ENCODE data around the gene USP9X. TPM values are rescaled to one million over a fixed set of nuclear protein-coding genes. Genes with fewer than 3 reads are reported as not detected.

Gene USP9X
- total and polyA plus RNA-seq, 2 donors (not counting 3 experiments of a cell fraction or from before 2014, with no cell fraction given), result 13.7 to 66.8 TPM

- H3K36me3 ChIP-seq (ENCODE audit: control insufficient read depth in 2 of 2, extremely low read depth in 1 of 2, insufficient read depth in 2 of 2, low read length in 2 of 2), result peaks cover 0 to 2% of the 10 kb centered on the region in 2 experiments
- FAIRE-seq, result no peak
Observed at GRCh38 chrX:41209853-41210252, 124.6 kb downstream of the USP9X start.

More at GRCh38 chrX:41209853-41210252, 124.6 kb downstream of the USP9X start:
- H3K27ac ChIP-seq (ENCODE audit: insufficient read depth, low read depth, low read length), result no peak overlapping the region
- BruUV-seq (replicated peaks), result no TSS peak
- no peaks in the 10 kb centered on the region for H3K79me2 ChIP-seq (ENCODE audit: control insufficient read depth, insufficient read depth, low read length)
- no peaks in the 10 kb centered on the region for H3K27me3 ChIP-seq (ENCODE audit: control insufficient read depth in 2 of 2, insufficient read depth in 2 of 2, low read length in 2 of 2)
- no peak overlapping the region for H3K4me2 ChIP-seq (ENCODE audit: insufficient read depth, low read length)
- H3K9me1 ChIP-seq (replicated peaks; ENCODE audit: control insufficient read depth, extremely low read depth, insufficient read depth, low read length), result no peaks in the 10 kb centered on the region
- H4K20me1 ChIP-seq (replicated peaks; ENCODE audit: control insufficient read depth, extremely low read depth, insufficient read depth, low read length), result no peaks in the 10 kb centered on the region
- H3K4me3 ChIP-seq (replicated peaks in 1 of 3; ENCODE audit: insufficient read depth in 1 of 3, low read depth in 1 of 3, low read length in 3 of 3), result no peak overlapping the region
- no peak overlapping the region for H2AFZ ChIP-seq (ENCODE audit: low read depth, low read length)
- CTCF ChIA-PET, result no interaction called here
- no peak for DNase-seq (ENCODE audit: low read depth, low spot score)
- H3K9me3 ChIP-seq (replicated peaks; ENCODE audit: control insufficient read depth, insufficient read depth, low read length), result no peaks in the 10 kb centered on the region
- dilution Hi-C loops (cut with MboI; ENCODE audit: extremely low pct_ligation_motif_present, low sequenced_read_pairs) (no loop called here), intact Hi-C loops (cut with micrococcal nuclease) (no loop called here)
- no peak overlapping the region for H3K9ac ChIP-seq (replicated peaks; ENCODE audit: extremely low read depth, insufficient read depth, low read length)
- TF ChIP-seq MYC (IDR thresholded peaks at IDR 0.05; ENCODE audit: low read depth, low read length) (no peak), CTCF (IDR thresholded peaks at IDR 0.05; ENCODE audit: extremely low read depth in 1 of 2, insufficient read depth in 1 of 2, low read depth in 1 of 2, low read length in 2 of 2) (no peak), POLR2AphosphoS5 (IDR thresholded peaks at IDR 0.05; ENCODE audit: insufficient read depth, low read depth, low read length) (no peak), GATA2 (IDR thresholded peaks at IDR 0.05; ENCODE audit: insufficient read depth, insufficient read length, low read depth, low read length) (no peak), EZH2 (IDR thresholded peaks at IDR 0.05; ENCODE audit: borderline replicate concordance, low read depth, low read length, severe bottlenecking) (no peak), MAX (IDR thresholded peaks at IDR 0.05; ENCODE audit: insufficient read depth, insufficient read length) (no peak), POLR2A (IDR thresholded peaks at IDR 0.05; ENCODE audit: low read depth, low read length) (no peak), JUN (IDR thresholded peaks at IDR 0.05; ENCODE audit: borderline replicate concordance, insufficient read depth, insufficient read length, low read depth) (no peak), FOS (IDR thresholded peaks at IDR 0.05; ENCODE audit: borderline replicate concordance, insufficient read depth, low read length) (no peak)
- H3K4me1 ChIP-seq (ENCODE audit: control insufficient read depth, extremely low read depth, insufficient read depth, low read length), result no peaks in the 10 kb centered on the region
- POLR2A ChIA-PET, result no interaction called here
